PC-9 (cell line): ENCODE results near the gene AIG1. TPM values are rescaled to one million over a fixed set of nuclear protein-coding genes. Genes with fewer than 3 reads are reported as not detected.

Experiments used
- BruUV-seq: library from RNA; stranded (reverse); fragments of 400-500 nt; replicated peaks from 2 replicates; lab custom pipeline; 2021; lab: Mats Ljungman, UMichigan
- CTCF ChIA-PET: fragments of 300-600 bp; sonication (Branson Sonifier 250); formaldehyde crosslinking; loops from one replicate; lab custom pipeline; 2022; ENCODE audit warnings: antibody characterized with exemption; lab: Charles Lee
- POLR2A ChIA-PET: fragments of 300-600 bp; sonication (Branson Sonifier 250); formaldehyde crosslinking; loops from one replicate; lab custom pipeline; 2022; ENCODE audit warnings: antibody characterized with exemption; ENCODE audit not compliant: unreplicated experiment; lab: Charles Lee
- DNase-seq, 2 experiments: peaks; one replicate each; pipeline versions ENCODE4 v3.0.0 to v3.0.0-alpha.2; 2015 to 2022; ENCODE audit warnings: mixed read lengths in 1 of 2
- H2AFZ ChIP-seq: fragments of 200-600 bp; sonication (generic); 2 replicates; pipeline ENCODE4 v1.8.1; 2017; ENCODE audit warnings: antibody characterized with exemption
- H3F3A ChIP-seq: fragments of 200-600 bp; sonication (generic); 2 replicates; pipeline ENCODE4 v1.8.1; 2017; ENCODE audit warnings: antibody characterized with exemption, mild to moderate bottlenecking, low read depth; ENCODE audit not compliant: insufficient read depth
- H3K27ac ChIP-seq: fragments of 200-600 bp; sonication (generic); 2 replicates; pipeline ENCODE4 v1.6.1; 2016; ENCODE audit warnings: mixed run types
- H3K27me3 ChIP-seq: fragments of 200-600 bp; sonication (generic); 2 replicates; pipeline ENCODE4 v1.6.1; 2016; ENCODE audit warnings: low read depth, mixed run types; ENCODE audit not compliant: insufficient read depth
- H3K36me3 ChIP-seq: fragments of 200-600 bp; sonication (generic); 2 replicates; pipeline ENCODE4 v1.6.1; 2016; ENCODE audit warnings: low read depth, mixed run types
- H3K4me1 ChIP-seq: fragments of 200-600 bp; sonication (generic); replicated peaks from 2 replicates; pipeline ENCODE4 v1.6.1; 2016; ENCODE audit warnings: mixed run types; ENCODE audit not compliant: insufficient read depth
- H3K4me2 ChIP-seq: fragments of 200-600 bp; sonication (generic); 2 replicates; pipeline ENCODE4 v1.6.1; 2017; ENCODE audit warnings: mixed run types
- H3K4me3 ChIP-seq: fragments of 200-600 bp; sonication (generic); 2 replicates; pipeline ENCODE4 v1.6.1; 2016; ENCODE audit warnings: mixed run types
- H3K79me2 ChIP-seq: fragments of 200-600 bp; sonication (generic); 2 replicates; pipeline ENCODE4 v1.6.1; 2017; ENCODE audit warnings: low read depth, mixed run types
- H3K9me2 ChIP-seq: fragments of 200-600 bp; sonication (generic); 2 replicates; pipeline ENCODE4 v1.8.1; 2017; ENCODE audit warnings: mild to moderate bottlenecking; ENCODE audit not compliant: insufficient read depth
- H3K9me3 ChIP-seq: fragments of 200-600 bp; sonication (generic); 2 replicates; pipeline ENCODE4 v1.8.1; 2016; ENCODE audit warnings: low read depth; ENCODE audit not compliant: insufficient read depth
- H4K20me1 ChIP-seq: fragments of 200-600 bp; sonication (generic); 2 replicates; pipeline ENCODE4 v1.8.1; 2017; ENCODE audit not compliant: insufficient read depth
- EZH2 ChIP-seq: fragments of 200-600 bp; sonication (generic); IDR thresholded peaks from 2 replicates; pipeline ENCODE4 v1.8.0; 2017; ENCODE audit warnings: antibody characterized with exemption, low read depth
- intact Hi-C: fragments of 100-400 bp; cut with micrococcal nuclease; formaldehyde crosslinking; loops from one replicate; pipeline ENCODE4 v1.10.0; 2022; ENCODE audit not compliant: unreplicated experiment
- total RNA-seq: library from RNA; stranded (reverse); gene quantifications from 2 replicates; pipeline ENCODE4 v1.2.3, GENCODE V29; 2021
- TF ChIP-seq, protein P1 (sequence below): fragments of 200-600 bp; sonication (generic); conservative IDR thresholded peaks from 2 replicates; pipeline ENCODE4 v1.6.1; 2017; ENCODE audit warnings: mixed run types, antibody characterized with exemption, mild to moderate bottlenecking, moderate library complexity

Gene AIG1
- total RNA-seq, 1 experiment from 2014 or later = 37.7 TPM

DNA sequence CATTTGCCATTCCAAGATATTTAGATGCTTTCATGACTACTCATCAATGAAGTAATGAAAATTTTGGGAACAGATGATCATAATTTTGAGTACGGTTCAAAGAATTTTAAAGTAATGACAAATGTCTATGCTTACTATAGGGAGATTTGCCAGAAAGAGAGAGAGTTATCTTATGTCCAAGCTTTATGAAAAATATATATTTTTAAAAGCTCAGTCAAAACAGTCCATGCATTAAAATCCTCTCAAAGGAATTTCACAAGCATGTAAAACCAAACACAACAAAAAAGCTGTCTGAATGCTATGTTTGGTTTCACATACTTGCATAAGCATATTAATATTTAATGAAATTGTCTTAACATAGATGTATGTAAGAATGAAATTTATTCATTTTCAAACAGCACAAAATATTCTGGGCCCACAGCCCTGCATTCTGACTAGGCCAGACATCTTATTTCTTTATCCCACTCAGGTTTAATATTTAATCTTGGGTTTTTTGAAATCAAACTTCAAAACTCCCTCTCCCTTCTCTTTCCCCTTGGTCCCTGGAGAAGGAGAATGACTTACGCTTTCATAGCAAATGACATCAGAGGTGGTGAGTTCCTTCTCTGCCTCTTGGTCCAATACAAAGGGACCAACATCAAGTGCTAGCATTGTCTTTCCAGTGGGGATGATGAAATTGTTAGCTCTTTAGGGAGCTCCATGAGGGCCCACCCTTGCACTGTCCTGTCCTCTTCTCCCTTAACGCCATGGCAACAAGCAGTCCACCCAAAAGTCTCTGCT, 295.6 kb downstream of the AIG1 start:
- no peaks in the 10 kb centered on the region for H4K20me1 ChIP-seq
- no peaks in the 10 kb centered on the region for H3K9me2 ChIP-seq
- intact Hi-C loops = no loop called here
- H3K4me1 ChIP-seq = no peaks in the 10 kb centered on the region
- 0 out of 2 replicates have a peak, but pooled peaks cover 3% of the 10 kb centered on the region for H3K36me3 ChIP-seq
- CTCF ChIA-PET = no interaction called here
- H3K9me3 ChIP-seq = peaks cover 7% of the 10 kb centered on the region; the same call in 1 of the 2 replicates
- H3K4me3 ChIP-seq = no peak overlapping the region
- no peaks in the 10 kb centered on the region for H3F3A ChIP-seq
- no peak overlapping the region for H3K4me2 ChIP-seq
- POLR2A ChIA-PET = no interaction called here
- no peak overlapping the region for H2AFZ ChIP-seq
- no peaks in the 10 kb centered on the region for H3K79me2 ChIP-seq
- H3K27me3 ChIP-seq = no peaks in the 10 kb centered on the region
- no peak overlapping the region for H3K27ac ChIP-seq
- no TSS peak for BruUV-seq
- DNase-seq = no peak
- no peak for TF ChIP-seq EZH2
- TF ChIP-seq, protein P1, sequence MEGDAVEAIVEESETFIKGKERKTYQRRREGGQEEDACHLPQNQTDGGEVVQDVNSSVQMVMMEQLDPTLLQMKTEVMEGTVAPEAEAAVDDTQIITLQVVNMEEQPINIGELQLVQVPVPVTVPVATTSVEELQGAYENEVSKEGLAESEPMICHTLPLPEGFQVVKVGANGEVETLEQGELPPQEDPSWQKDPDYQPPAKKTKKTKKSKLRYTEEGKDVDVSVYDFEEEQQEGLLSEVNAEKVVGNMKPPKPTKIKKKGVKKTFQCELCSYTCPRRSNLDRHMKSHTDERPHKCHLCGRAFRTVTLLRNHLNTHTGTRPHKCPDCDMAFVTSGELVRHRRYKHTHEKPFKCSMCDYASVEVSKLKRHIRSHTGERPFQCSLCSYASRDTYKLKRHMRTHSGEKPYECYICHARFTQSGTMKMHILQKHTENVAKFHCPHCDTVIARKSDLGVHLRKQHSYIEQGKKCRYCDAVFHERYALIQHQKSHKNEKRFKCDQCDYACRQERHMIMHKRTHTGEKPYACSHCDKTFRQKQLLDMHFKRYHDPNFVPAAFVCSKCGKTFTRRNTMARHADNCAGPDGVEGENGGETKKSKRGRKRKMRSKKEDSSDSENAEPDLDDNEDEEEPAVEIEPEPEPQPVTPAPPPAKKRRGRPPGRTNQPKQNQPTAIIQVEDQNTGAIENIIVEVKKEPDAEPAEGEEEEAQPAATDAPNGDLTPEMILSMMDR = no peak

DNA sequence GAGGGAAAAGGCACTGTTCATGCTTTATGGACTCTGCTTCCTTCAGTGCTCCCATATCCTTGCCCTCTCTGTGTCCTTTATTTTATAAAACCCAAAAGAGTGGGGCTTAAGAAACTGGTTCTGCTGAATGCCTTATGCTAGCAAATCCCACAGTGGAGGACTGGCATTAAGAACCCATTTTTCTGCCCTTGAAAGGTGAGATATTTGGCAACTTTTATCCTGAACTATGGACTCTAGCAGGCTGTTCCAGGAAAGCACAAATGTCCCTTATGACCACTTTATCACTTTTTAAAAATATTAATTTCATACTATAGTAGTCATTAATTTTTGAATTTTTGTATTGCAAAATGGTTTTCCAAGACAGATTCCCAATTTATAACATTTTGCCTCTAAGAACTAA, 296.5 kb downstream of the AIG1 start:
- Histone ChIP-seq H3K4me2 (no peak overlapping the region), H3K79me2 (no peaks in the 10 kb centered on the region), H3K36me3 (0 out of 2 replicates have a peak, but pooled peaks cover 3% of the 10 kb centered on the region), H3F3A (no peaks in the 10 kb centered on the region), H3K4me1 (no peaks in the 10 kb centered on the region), H3K27me3 (no peaks in the 10 kb centered on the region), H3K9me2 (no peaks in the 10 kb centered on the region), H3K9me3 (peaks cover 7% of the 10 kb centered on the region; the same call in 1 of the 2 replicates), H3K27ac (no peak overlapping the region), H3K4me3 (no peak overlapping the region), H4K20me1 (no peaks in the 10 kb centered on the region), H2AFZ (no peak overlapping the region)
- no peak for TF ChIP-seq EZH2
- TF ChIP-seq, protein P1 = no peak
- intact Hi-C loops = no loop called here
- no TSS peak for BruUV-seq
- DNase-seq = no peak
- ChIA-PET CTCF (no interaction called here), POLR2A (no interaction called here)

DNA sequence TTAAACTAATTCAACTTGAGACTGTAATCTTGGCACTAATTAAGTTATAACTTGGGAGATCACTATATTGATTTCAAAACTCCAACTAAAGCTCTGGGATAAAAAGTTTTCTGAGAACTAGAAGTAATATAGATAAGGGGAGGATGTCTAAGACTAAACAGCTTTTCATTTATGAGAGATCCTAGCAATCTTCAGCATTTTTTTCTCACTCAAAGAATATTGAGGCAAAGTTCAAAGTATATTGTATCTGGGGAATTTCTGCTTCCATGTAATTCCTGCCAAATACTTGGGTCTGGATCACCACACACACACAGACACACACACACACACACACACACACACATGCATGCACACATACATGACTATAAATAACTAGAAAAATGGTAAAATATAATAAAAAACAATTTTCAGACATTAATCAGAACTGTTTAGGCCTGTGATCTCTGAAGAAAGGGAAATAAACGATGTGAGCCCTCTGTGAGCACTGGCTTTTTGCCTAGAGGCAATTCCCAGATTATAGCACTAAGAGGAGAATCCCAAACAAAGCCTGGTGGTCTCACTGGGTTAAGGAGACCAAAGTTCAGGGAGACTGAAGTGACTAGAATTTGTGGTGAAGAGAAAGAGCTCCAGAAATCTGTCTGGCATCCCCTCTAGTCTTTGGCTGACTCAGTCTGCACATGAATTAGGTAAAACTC, 297.0 kb downstream of the AIG1 start:
- Histone ChIP-seq H3K4me3 (no peak overlapping the region), H3F3A (no peaks in the 10 kb centered on the region), H2AFZ (no peak overlapping the region), H3K4me1 (no peaks in the 10 kb centered on the region), H3K4me2 (no peak overlapping the region), H3K36me3 (0 out of 2 replicates have a peak, but pooled peaks cover 3% of the 10 kb centered on the region), H3K27ac (no peak overlapping the region), H3K79me2 (no peaks in the 10 kb centered on the region), H3K27me3 (no peaks in the 10 kb centered on the region), H3K9me3 (peaks cover 6% of the 10 kb centered on the region; the same call in 1 of the 2 replicates), H4K20me1 (no peaks in the 10 kb centered on the region), H3K9me2 (no peaks in the 10 kb centered on the region)
- TF ChIP-seq, protein P1 = no peak
- TF ChIP-seq EZH2 = no peak
- ChIA-PET CTCF (no interaction called here), POLR2A (no interaction called here)
- no TSS peak for BruUV-seq
- no peak for DNase-seq
- intact Hi-C loops = no loop called here
